GM21619 (cell line): ENCODE results near the gene SOX8.

Experiments used
- ATAC-seq: cut with Tn5 transposase; IDR thresholded peaks from one replicate; pipeline ENCODE4 v1.9.1; 2021; ENCODE audit not compliant: unreplicated experiment

Gene SOX8

GRCh38 chr16:986411-986810 is 4.8 kb downstream of the SOX8 start:
- ATAC-seq = no peak

GRCh38 chr16:986925-987582 is 5.5 kb downstream of the SOX8 start:
- no peak for ATAC-seq

DNA sequence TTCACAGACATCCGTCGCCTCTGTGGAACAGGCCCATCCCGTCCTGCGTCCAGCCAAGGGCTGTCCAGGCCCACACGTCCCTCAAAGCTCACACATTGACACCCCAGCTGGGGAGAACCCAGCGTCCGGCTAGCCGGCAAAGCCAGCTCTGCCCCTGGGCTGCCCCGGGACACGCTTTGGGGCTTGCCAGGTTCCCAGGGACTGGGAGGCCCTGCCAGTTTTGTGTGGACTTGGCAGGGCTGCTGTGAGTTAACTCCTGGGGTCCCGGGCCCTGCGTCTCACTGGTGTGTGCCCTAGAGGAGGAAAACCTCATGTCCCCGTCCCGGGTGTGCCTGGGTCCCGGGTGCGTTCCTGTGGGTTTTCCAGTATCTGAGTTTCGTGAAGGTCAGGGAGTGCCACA is 6.3 kb downstream of the SOX8 start:
- no peak for ATAC-seq

GRCh38 chr16:988471-989353 is 7.1 kb downstream of the SOX8 start:
- ATAC-seq = no peak

DNA sequence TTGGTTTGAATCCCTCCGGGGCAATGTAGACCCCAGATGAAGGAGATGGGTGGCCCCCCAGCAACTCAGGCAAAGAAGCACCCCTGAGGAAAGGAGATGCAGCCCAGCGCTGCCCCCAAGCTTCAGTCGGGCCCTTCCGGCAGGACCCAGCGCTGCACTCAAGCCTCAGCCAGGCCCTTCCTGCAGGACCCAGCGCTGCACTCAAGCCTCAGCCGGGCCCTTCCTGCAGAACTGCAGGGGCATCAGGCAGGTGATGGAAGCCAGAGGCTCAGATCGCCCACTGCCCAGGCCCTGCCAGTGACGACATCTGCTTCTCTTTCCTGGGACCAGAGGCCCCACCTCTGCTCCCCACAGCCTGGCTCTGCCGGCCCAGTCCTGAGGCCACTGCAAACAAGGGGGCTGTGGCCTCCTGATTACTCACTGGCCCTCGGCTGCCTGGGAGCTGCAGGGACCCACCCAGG is 7.8 kb downstream of the SOX8 start:
- ATAC-seq = no peak

GRCh38 chr16:990516-991291 is 9.1 kb downstream of the SOX8 start:
- ATAC-seq = no peak

- no peak for ATAC-seq
These were observed 9.8 kb downstream of the SOX8 start for GRCh38 chr16:991345-991744.

DNA sequence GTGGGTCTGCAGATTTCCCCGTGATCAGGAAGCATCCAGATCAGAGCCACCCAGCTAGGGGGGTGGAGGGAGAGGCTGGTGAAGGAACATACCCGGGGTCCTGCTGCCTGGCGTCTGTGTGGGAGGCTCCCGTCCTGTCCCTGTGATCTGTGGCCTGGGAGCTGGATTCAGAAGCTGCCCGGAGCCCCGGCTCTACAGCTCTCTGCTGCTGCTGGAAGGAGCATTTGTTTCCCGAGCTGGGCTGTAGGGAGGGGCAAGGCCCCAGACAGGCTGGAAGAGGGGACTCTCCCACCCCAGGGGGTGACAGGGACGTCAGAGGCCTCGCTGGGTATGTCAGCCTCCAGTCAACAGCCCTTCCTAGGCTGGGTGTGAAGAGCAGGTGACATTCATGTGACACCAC is 10.2 kb downstream of the SOX8 start:
- ATAC-seq = no peak

DNA sequence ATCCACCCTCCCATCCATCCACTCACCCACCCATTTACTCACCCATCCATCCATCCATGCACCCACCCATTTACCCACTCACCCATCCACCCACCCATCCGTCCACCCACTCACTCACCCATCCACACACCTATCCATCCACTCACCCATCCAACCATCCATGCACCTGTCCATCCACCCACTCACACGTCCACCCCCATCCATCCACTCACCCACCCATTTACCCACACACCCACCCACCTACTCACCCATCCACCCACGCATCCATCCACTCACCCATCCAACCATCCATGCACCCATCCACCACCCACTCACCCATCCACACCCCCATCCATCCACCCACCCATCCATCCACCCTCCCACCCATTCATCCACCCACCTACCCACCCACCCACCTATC is 12.2 kb downstream of the SOX8 start:
- no peak for ATAC-seq

GRCh38 chr16:995087-995486 is 13.5 kb downstream of the SOX8 start:
- ATAC-seq = no peak

- no peak for ATAC-seq
These were observed 14.2 kb downstream of the SOX8 start for GRCh38 chr16:995783-996182.

- no peak for ATAC-seq
These were observed 15.1 kb downstream of the SOX8 start for GRCh38 chr16:996681-997080.

- no peak for ATAC-seq
These were observed 16.0 kb downstream of the SOX8 start for GRCh38 chr16:997440-998051.

- no peak for ATAC-seq
These were observed 16.6 kb downstream of the SOX8 start for GRCh38 chr16:998211-998610.

- no peak for ATAC-seq
These were observed 17.0 kb downstream of the SOX8 start for GRCh38 chr16:998615-999014.

DNA sequence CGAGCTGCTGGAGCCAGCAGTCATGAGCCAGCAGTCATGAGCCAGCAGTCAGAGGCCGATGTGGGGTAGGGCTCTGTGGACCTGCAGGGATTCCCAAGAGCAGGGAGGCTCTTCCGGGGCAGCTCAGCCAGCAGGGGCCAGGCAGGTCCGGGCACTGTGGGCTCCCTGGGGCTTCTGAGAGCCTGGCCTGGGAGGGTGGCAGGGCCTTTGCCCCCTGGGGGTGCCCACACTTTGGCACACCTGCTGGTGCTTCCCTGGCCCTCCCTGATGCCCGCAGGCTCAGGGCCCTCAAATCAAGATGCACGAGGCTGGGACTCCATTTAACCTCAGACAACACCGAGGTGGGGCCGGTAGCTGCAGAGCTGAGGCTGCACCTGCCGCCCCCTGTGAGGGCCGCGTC is 18.1 kb downstream of the SOX8 start:
- no peak for ATAC-seq

DNA sequence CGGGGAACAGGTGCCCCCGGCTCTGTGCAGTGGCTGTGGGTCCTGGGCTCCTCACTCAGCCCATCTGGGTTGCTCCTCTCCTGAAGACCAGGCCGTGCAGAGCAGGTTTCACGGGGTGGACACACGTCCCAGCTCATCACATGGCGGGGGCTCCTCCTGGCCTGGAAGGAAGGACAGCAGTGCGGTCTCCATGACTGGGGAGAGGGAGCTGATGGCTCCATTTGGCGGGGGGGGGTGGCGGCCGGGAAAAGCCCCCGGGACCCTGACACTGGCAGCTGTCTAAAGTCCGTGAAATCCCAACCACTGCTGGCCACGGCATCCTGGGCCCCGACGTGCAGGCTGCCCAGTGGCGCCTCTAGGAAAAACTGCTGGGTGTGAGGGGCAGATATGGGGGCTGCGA is 19.0 kb downstream of the SOX8 start:
- ATAC-seq = no peak

- no peak for ATAC-seq
These were observed 19.5 kb downstream of the SOX8 start for GRCh38 chr16:1001096-1001495.

GRCh38 chr16:1002399-1003166 is 21.0 kb downstream of the SOX8 start:
- no peak for ATAC-seq
